ENCODE data around the gene BMPR1B.

DNA sequence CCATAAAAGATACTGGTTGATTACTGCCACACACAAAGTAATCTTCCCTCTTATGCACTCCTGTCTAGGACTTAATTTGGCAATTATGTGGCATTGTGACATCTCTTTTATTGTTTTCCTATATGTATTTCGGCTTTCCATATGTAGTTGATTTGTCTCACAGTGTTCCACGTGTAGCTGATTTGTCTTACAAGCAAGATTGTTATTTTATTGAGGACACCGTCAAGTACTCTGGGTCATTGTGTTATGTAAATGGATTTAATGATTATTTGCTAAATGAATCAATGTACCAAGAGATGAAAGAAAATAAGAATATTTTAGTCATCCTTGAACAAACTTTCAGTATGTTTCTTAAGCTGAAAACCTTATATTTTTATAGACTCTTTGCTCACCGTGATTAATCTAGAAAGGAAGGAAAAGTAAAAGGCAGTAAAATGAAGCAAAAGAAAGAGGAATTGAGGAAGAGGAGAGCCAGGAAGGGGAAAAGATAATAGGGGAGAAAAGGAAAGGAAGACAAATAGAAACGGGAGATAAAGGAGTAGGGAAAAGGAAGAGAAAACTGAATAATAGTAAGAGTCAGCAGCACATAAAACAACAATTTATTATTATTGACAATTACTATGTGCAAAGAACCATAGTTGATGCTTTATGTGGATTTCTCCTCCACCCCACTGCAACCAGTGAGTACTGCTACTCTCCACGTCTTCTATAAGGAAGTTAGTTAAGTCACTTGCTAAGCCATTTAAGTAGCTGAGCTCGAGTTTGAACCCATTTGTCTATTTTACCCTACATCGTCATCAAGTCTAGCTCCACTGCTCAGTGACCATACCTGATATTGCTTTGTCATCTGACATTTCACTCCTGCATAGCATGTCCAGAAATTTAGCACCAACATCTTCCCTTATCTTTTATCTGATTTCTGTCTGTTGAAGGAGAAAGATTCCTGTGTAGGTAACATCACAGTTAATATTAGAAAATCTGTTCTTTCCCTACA, 336.5 kb downstream of the BMPR1B start:
- TF ChIP-seq, protein P1, sequence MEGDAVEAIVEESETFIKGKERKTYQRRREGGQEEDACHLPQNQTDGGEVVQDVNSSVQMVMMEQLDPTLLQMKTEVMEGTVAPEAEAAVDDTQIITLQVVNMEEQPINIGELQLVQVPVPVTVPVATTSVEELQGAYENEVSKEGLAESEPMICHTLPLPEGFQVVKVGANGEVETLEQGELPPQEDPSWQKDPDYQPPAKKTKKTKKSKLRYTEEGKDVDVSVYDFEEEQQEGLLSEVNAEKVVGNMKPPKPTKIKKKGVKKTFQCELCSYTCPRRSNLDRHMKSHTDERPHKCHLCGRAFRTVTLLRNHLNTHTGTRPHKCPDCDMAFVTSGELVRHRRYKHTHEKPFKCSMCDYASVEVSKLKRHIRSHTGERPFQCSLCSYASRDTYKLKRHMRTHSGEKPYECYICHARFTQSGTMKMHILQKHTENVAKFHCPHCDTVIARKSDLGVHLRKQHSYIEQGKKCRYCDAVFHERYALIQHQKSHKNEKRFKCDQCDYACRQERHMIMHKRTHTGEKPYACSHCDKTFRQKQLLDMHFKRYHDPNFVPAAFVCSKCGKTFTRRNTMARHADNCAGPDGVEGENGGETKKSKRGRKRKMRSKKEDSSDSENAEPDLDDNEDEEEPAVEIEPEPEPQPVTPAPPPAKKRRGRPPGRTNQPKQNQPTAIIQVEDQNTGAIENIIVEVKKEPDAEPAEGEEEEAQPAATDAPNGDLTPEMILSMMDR (IDR thresholded peaks at IDR 0.05) = no peak
- TF ChIP-seq FOSB (CRISPR knock-in tag; IDR thresholded peaks at IDR 0.05) = no peak
- TF ChIP-seq, protein P2, sequence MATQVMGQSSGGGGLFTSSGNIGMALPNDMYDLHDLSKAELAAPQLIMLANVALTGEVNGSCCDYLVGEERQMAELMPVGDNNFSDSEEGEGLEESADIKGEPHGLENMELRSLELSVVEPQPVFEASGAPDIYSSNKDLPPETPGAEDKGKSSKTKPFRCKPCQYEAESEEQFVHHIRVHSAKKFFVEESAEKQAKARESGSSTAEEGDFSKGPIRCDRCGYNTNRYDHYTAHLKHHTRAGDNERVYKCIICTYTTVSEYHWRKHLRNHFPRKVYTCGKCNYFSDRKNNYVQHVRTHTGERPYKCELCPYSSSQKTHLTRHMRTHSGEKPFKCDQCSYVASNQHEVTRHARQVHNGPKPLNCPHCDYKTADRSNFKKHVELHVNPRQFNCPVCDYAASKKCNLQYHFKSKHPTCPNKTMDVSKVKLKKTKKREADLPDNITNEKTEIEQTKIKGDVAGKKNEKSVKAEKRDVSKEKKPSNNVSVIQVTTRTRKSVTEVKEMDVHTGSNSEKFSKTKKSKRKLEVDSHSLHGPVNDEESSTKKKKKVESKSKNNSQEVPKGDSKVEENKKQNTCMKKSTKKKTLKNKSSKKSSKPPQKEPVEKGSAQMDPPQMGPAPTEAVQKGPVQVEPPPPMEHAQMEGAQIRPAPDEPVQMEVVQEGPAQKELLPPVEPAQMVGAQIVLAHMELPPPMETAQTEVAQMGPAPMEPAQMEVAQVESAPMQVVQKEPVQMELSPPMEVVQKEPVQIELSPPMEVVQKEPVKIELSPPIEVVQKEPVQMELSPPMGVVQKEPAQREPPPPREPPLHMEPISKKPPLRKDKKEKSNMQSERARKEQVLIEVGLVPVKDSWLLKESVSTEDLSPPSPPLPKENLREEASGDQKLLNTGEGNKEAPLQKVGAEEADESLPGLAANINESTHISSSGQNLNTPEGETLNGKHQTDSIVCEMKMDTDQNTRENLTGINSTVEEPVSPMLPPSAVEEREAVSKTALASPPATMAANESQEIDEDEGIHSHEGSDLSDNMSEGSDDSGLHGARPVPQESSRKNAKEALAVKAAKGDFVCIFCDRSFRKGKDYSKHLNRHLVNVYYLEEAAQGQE (IDR thresholded peaks at IDR 0.05) = no peak
- TF ChIP-seq POLR2A (IDR thresholded peaks at IDR 0.05; ENCODE audit: low read length) = no peak
